Fibroblast of skin of left quadriceps (primary cell): ENCODE measurements around the gene IRF2BPL.
A peak's percentile ranks its signal among the peaks of the same experiment; 100 is the strongest.

ENCODE experiments used
- DNase-seq, 2 experiments: peaks; one replicate each; pipeline ENCODE4 v3.0.0-alpha.2; 2013; ENCODE audit warnings: low read depth in 2 of 2

The IRF2BPL gene

GRCh38 chr14:77028384-77029231 lies at the start of gene IRF2BPL:
IRF2BPL (minus strand) TSS chr14:77028708; CDS start chr14:77027792, 916 bp downstream.
- DNase-seq: peak; percentile 96

GRCh38 chr14:77077040-77077439 lies 48.5 kb upstream of the IRF2BPL start:
- no peak for DNase-seq

GRCh38 chr14:77076113-77076631 lies 47.7 kb upstream of the IRF2BPL start:
- DNase-seq: no peak

GRCh38 chr14:77074969-77075368 lies 46.5 kb upstream of the IRF2BPL start:
- no peak for DNase-seq

GRCh38 chr14:77071938-77072388 lies 43.5 kb upstream of the IRF2BPL start:
- DNase-seq: no peak

- no peak for DNase-seq
Measured at GRCh38 chr14:77069551-77069950, 41.0 kb upstream of the IRF2BPL start.

- no peak for DNase-seq
Measured at GRCh38 chr14:77068517-77069200, 40.2 kb upstream of the IRF2BPL start.

- DNase-seq: peak in 1 of 2 experiments; percentile 18
Measured at GRCh38 chr14:77067632-77068516, 39.4 kb upstream of the IRF2BPL start.

GRCh38 chr14:77066578-77067172 lies 38.2 kb upstream of the IRF2BPL start:
- DNase-seq: no peak

- DNase-seq: no peak
Measured at GRCh38 chr14:77065851-77066577, 37.5 kb upstream of the IRF2BPL start.

GRCh38 chr14:77064521-77065178 lies 36.1 kb upstream of the IRF2BPL start:
- DNase-seq: no peak

- no peak for DNase-seq
Measured at GRCh38 chr14:77063571-77064171, 35.2 kb upstream of the IRF2BPL start.

GRCh38 chr14:77062261-77062660 lies 33.8 kb upstream of the IRF2BPL start:
- no peak for DNase-seq

GRCh38 chr14:77061630-77062257 lies 33.2 kb upstream of the IRF2BPL start:
- no peak for DNase-seq

- peak; percentile 74 for DNase-seq
Measured at GRCh38 chr14:77059276-77059915, 30.9 kb upstream of the IRF2BPL start.

- no peak for DNase-seq
Measured at GRCh38 chr14:77058785-77059184, 30.3 kb upstream of the IRF2BPL start.

- DNase-seq: no peak
Measured at GRCh38 chr14:77058117-77058516, 29.6 kb upstream of the IRF2BPL start.

GRCh38 chr14:77055981-77056380 lies 27.5 kb upstream of the IRF2BPL start:
- no peak for DNase-seq

- no peak for DNase-seq
Measured at GRCh38 chr14:77055306-77055705, 26.8 kb upstream of the IRF2BPL start.
